ENCODE results near the gene GRIN2D. TPM values are rescaled to one million over a fixed set of nuclear protein-coding genes. Genes with fewer than 3 reads are reported as not detected.

GRIN2D gene
- total RNA-seq, 1 donor from 2014 or later, result 0.51 TPM

DNA sequence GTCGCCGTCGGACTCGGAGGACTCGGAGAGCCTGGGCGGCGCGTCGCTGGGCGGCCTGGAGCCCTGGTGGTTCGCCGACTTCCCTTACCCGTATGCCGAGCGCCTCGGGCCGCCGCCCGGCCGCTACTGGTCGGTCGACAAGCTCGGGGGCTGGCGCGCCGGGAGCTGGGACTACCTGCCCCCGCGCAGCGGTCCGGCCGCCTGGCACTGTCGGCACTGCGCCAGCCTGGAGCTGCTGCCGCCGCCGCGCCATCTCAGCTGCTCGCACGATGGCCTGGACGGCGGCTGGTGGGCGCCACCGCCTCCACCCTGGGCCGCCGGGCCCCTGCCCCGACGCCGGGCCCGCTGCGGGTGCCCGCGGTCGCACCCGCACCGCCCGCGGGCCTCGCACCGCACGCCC, 49.8 kb downstream of the GRIN2D start:
- peak; percentile 40 for DNase-seq

Other genes with a start within 250 kb of the GRIN2D start
- 32.5 and 46.9 TPM in 2 replicates for gene LIG1, start 223.3 kb upstream of the GRIN2D start, total RNA-seq
- 3.1 and 5.0 TPM in 2 replicates for gene ZSWIM9, start 223.0 kb upstream of the GRIN2D start, total RNA-seq
- 104 and 112 TPM in 2 replicates for gene CARD8, start 137.8 kb upstream of the GRIN2D start, total RNA-seq
- 0.34 and 0.84 TPM in 2 replicates for gene ZNF114, start 123.6 kb upstream of the GRIN2D start, total RNA-seq
- 4.0 and 7.3 TPM in 2 replicates for gene EMP3, start 68.1 kb upstream of the GRIN2D start, total RNA-seq
- 1.9 and 3.8 TPM in 2 replicates for gene TMEM143, start 29.7 kb upstream of the GRIN2D start, total RNA-seq
- not detected in 2 replicates for gene SYNGR4, start 29.3 kb upstream of the GRIN2D start, total RNA-seq
- gene KDELR1, start 2.1 kb upstream of the GRIN2D start, total RNA-seq, result 37.6 and 70.8 TPM in 2 replicates
- gene GRWD1, start 52.3 kb downstream of the GRIN2D start, total RNA-seq, result 41.4 and 57.9 TPM in 2 replicates
- gene KCNJ14, start 61.9 kb downstream of the GRIN2D start, total RNA-seq, result 0.33 and 0.51 TPM in 2 replicates
- gene CYTH2, start 75.7 kb downstream of the GRIN2D start, total RNA-seq, result 63.1 and 89.0 TPM in 2 replicates
- 0.14 TPM in 1 of 2 replicates, not detected in the other for gene LMTK3, start 118.2 kb downstream of the GRIN2D start, total RNA-seq
- 0.42 TPM in 1 of 2 replicates, not detected in the other for gene SULT2B1, start 158.5 kb downstream of the GRIN2D start, total RNA-seq
- not detected in 2 replicates for gene SPACA4, start 213.1 kb downstream of the GRIN2D start, total RNA-seq
- 0.51 TPM in 1 of 2 replicates, not detected in the other for gene FAM83E, start 221.4 kb downstream of the GRIN2D start, total RNA-seq
- 1,626 and 2,230 TPM in 2 replicates for gene RPL18, start 225.5 kb downstream of the GRIN2D start, total RNA-seq
- 8.8 and 12.6 TPM in 2 replicates for gene SPHK2, start 225.8 kb downstream of the GRIN2D start, total RNA-seq
- gene DBP, start 243.7 kb downstream of the GRIN2D start, total RNA-seq, result 1.6 and 3.1 TPM in 2 replicates

All from dermis blood vessel endothelial cell (primary cell).